SK-N-SH (cell line): ENCODE measurements around the gene MLKL.
A peak's percentile ranks its signal among the peaks of the same experiment; 100 is the strongest.

Experiments used
- MEF2A ChIP-seq: IDR thresholded peaks from 2 replicates; pipeline ENCODE4 v1.4.0; 2012; ENCODE audit warnings: low read depth, borderline replicate concordance
- TF ChIP-seq, protein P1 (sequence below): fragments of 200-600 bp; sonication (generic); IDR thresholded peaks from 2 replicates; pipeline ENCODE4 v1.6.1; 2017; ENCODE audit warnings: antibody characterized with exemption, mild to moderate bottlenecking, moderate library complexity

DNA sequence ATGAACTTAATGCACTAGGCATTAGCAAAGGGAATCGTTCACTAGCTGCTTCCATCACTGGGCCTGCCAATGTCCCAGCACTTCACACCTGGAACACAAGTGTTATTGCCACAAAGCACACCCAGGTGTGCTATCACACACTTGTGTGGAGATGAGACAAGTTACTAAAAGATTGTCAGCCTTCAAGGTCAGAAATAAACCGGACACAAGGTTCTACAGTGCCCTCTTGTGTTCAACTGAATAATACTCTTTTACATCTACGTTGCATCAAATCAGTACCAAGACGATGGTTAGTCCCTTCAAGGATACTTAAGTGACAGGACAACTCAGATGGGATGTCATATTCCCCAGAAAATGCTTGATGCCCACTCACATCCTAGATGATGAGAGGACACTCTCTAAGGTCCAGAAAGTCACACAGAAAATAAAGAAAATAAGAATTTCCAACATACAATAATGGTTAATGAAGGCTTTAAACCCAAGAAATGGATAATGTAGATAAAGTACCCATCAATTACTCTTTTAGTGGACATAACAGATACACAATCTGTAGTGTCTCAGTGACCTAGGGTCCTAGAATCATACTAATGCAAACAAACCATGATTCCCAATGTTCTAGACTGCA lies 77.3 kb downstream of the MLKL start:
- no peak for TF ChIP-seq MEF2A
- TF ChIP-seq, protein P1, sequence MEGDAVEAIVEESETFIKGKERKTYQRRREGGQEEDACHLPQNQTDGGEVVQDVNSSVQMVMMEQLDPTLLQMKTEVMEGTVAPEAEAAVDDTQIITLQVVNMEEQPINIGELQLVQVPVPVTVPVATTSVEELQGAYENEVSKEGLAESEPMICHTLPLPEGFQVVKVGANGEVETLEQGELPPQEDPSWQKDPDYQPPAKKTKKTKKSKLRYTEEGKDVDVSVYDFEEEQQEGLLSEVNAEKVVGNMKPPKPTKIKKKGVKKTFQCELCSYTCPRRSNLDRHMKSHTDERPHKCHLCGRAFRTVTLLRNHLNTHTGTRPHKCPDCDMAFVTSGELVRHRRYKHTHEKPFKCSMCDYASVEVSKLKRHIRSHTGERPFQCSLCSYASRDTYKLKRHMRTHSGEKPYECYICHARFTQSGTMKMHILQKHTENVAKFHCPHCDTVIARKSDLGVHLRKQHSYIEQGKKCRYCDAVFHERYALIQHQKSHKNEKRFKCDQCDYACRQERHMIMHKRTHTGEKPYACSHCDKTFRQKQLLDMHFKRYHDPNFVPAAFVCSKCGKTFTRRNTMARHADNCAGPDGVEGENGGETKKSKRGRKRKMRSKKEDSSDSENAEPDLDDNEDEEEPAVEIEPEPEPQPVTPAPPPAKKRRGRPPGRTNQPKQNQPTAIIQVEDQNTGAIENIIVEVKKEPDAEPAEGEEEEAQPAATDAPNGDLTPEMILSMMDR, result peak; percentile 76
